Ovary (tissue), 9 donors: ENCODE results near the gene GRIK4. TPM values are rescaled to one million over a fixed set of nuclear protein-coding genes. Genes with fewer than 3 reads are reported as not detected.
"Not testable (repeated sequence)": the region's sequence is repeated elsewhere in the genome, so short reads cannot be mapped to it uniquely, and the experiment has no call there.

ENCODE experiments used
- DNase-seq, 5 donors: peaks; one replicate each; pipeline ENCODE4 v3.0.0-alpha.2; 2019 to 2020
- H3K27ac ChIP-seq, 2 donors: fragments of 200-600 bp; one replicate each; pipeline versions ENCODE4 v1.5.1 to v1.8.0; 2019 to 2022
- H3K27me3 ChIP-seq: fragments of 200-600 bp; one replicate; pipeline ENCODE4 v1.8.0; 2022
- H3K36me3 ChIP-seq: fragments of 200-600 bp; sonication (generic); one replicate; pipeline ENCODE4 v1.5.1; 2019
- H3K4me1 ChIP-seq: one replicate; pipeline ENCODE4 v1.8.1; 2013; ENCODE audit warnings: mild to moderate bottlenecking, moderate library complexity; ENCODE audit not compliant: insufficient read depth
- H3K4me3 ChIP-seq: fragments of 200-600 bp; sonication (generic); one replicate; pipeline ENCODE4 v1.5.1; 2017
- H3K9me3 ChIP-seq, 2 donors: fragments of 200-600 bp in 1 of 2; sonication (generic) in 1 of 2; one replicate each; pipeline versions ENCODE4 v1.5.1 to v1.8.1; 2013 to 2019; ENCODE audit warnings: mild to moderate bottlenecking in 1 of 2, moderate library complexity in 1 of 2
- CTCF ChIP-seq, 3 donors: fragments of 450-650 bp in 2 of 3; fragments of 200-600 bp in 1 of 3; IDR thresholded peaks; one replicate each; pipeline versions ENCODE4 v1.5.1 to v1.8.0; 2016 to 2022; ENCODE audit warnings: antibody characterized with exemption in 3 of 3, mild to moderate bottlenecking in 1 of 3
- EP300 ChIP-seq: sonication (generic); formaldehyde crosslinking; IDR thresholded peaks from one replicate; pipeline ENCODE4 v1.6.1; 2017; ENCODE audit warnings: antibody characterized with exemption
- POLR2A ChIP-seq: fragments of 450-650 bp; IDR thresholded peaks from one replicate; pipeline ENCODE4 v1.6.1; 2017; ENCODE audit warnings: antibody characterized with exemption, mild to moderate bottlenecking, moderate library complexity
- WGBS, 3 donors: extraction: QIAGEN DNeasy Blood & Tissue Kit in 1 of 3; methylation state at CpG; one replicate each; pipeline versions ENCODE4 v1.1.5 to v1.1.7; 2013 to 2017; 5-methylcytosine and 5-hydroxymethylcytosine counted together
- intact Hi-C, 4 donors: fragments of 100-400 bp; cut with DNase I; formaldehyde crosslinking; loops; one replicate each; pipeline versions ENCODE4 v1.11.0 to v1.15.1; 2022 to 2023
- polyA plus RNA-seq, 2 donors: library from polyadenylated mRNA; stranded (reverse); fragments of 200-250 nt in 1 of 2; fragments of 350-450 nt in 1 of 2; fragmentation: Illumina TruSeq in 1 of 2; extraction: RNeasy Lipid Tissue Mini Kit (QIAGEN cat#74804) in 1 of 2; gene quantifications; one replicate each; pipeline ENCODE4 v1.2.3, GENCODE V29; 2013 to 2014
- total RNA-seq, 7 donors: library from RNA; depleted of rRNA in 2 of 7; stranded (reverse); fragments of >200 nt in 2 of 7; fragmentation: NEBNext Ultra II Directional in 3 of 7; extraction: Animal tissue kit (Norgen Biotek cat#: 25700) in 3 of 7; gene quantifications; one replicate each; pipeline versions ENCODE4 v1.1.0 to v1.2.4, GENCODE V29; 2016 to 2023
- donor health status: DM: no; HTN: no; CAD: no; lungs with moderate emphysema.
- donor health status: DM: no; HTN: no; CAD: no.
- donor health status: Bipolar disorder and iron deficiency.
- donor health status: DM: yes; HTN: yes; CAD: no.
- donor health status: DM: no; HTN: no; CAD: no.
- donor health status: DM: yes; HTN: yes; CAD: no.

The GRIK4 gene
- total and polyA plus RNA-seq, 9 donors: 1.3 to 13.4 (median 2.3) TPM

GRCh38 chr11:120577624-120578363 is 66.2 kb downstream of the GRIK4 start:
- H3K27ac ChIP-seq: no peak overlapping the region
- TF ChIP-seq POLR2A (no peak), EP300 (no peak), CTCF (IDR thresholded peaks at IDR 0.05) (no peak)
- no peaks in the 10 kb centered on the region for H3K36me3 ChIP-seq
- no peak for DNase-seq
- 82 to 90% (median 90%) methylated on average over 7 of the region's 7 CpGs for WGBS, 3 donors
- H3K27me3 ChIP-seq: no peaks in the 10 kb centered on the region
- no peak overlapping the region for H3K4me3 ChIP-seq
- intact Hi-C loops: no loop called here
- no peaks in the 10 kb centered on the region for H3K9me3 ChIP-seq
- H3K4me1 ChIP-seq: no peaks in the 10 kb centered on the region

GRCh38 chr11:120578596-120579154 is 67.1 kb downstream of the GRIK4 start:
- no peaks in the 10 kb centered on the region for H3K36me3 ChIP-seq
- no peaks in the 10 kb centered on the region for H3K9me3 ChIP-seq
- H3K4me1 ChIP-seq: no peaks in the 10 kb centered on the region
- no peak overlapping the region for H3K4me3 ChIP-seq
- intact Hi-C loops: no loop called here
- TF ChIP-seq CTCF (IDR thresholded peaks at IDR 0.05) (no peak), POLR2A (no peak), EP300 (no peak)
- no peaks in the 10 kb centered on the region for H3K27me3 ChIP-seq
- no peak for DNase-seq
- 74 to 83% (median 81%) methylated on average over 13 to 14 of the region's 14 CpGs for WGBS, 3 donors
- H3K27ac ChIP-seq: no peak overlapping the region

GRCh38 chr11:120579611-120580031 is 68.1 kb downstream of the GRIK4 start:
- H3K27me3 ChIP-seq: no peaks in the 10 kb centered on the region
- WGBS, 3 donors: 40 to 53% (median 46%) methylated on average over 7 of the region's 7 CpGs
- H3K36me3 ChIP-seq: no peaks in the 10 kb centered on the region
- no peaks in the 10 kb centered on the region for H3K4me1 ChIP-seq
- TF ChIP-seq POLR2A (no peak), CTCF (IDR thresholded peaks at IDR 0.05) (no peak), EP300 (no peak)
- no peak overlapping the region for H3K4me3 ChIP-seq
- intact Hi-C loops: no loop called here
- no peaks in the 10 kb centered on the region for H3K9me3 ChIP-seq
- H3K27ac ChIP-seq: no peak overlapping the region
- no peak for DNase-seq

GRCh38 chr11:120581313-120581712 is 69.8 kb downstream of the GRIK4 start:
- no peaks in the 10 kb centered on the region for H3K36me3 ChIP-seq
- no peak for DNase-seq
- no peaks in the 10 kb centered on the region for H3K4me1 ChIP-seq
- H3K27ac ChIP-seq: no peak overlapping the region
- no peaks in the 10 kb centered on the region for H3K27me3 ChIP-seq
- TF ChIP-seq CTCF (IDR thresholded peaks at IDR 0.05) (no peak), POLR2A (no peak), EP300 (no peak)
- no peaks in the 10 kb centered on the region for H3K9me3 ChIP-seq
- WGBS, 3 donors: 78 to 83% (median 79%) methylated on average over 4 of the region's 4 CpGs
- H3K4me3 ChIP-seq: no peak overlapping the region
- intact Hi-C loops: no loop called here

- 96 to 98% (median 97%) methylated on average over 3 of the region's 3 CpGs for WGBS, 3 donors
- H3K36me3 ChIP-seq, H3K27ac ChIP-seq, H3K4me1 ChIP-seq, DNase-seq, H3K4me3 ChIP-seq, H3K27me3 ChIP-seq, H3K9me3 ChIP-seq, intact Hi-C loops: not testable (repeated sequence)
Observed at GRCh38 chr11:120582535-120582934, 71.0 kb downstream of the GRIK4 start.
